ENCODE measurements around the gene IFT122.
"Not testable (repeated sequence)": the region's sequence is repeated elsewhere in the genome, so short reads cannot be mapped to it uniquely, and the experiment has no call there.

IFT122 gene

DNA sequence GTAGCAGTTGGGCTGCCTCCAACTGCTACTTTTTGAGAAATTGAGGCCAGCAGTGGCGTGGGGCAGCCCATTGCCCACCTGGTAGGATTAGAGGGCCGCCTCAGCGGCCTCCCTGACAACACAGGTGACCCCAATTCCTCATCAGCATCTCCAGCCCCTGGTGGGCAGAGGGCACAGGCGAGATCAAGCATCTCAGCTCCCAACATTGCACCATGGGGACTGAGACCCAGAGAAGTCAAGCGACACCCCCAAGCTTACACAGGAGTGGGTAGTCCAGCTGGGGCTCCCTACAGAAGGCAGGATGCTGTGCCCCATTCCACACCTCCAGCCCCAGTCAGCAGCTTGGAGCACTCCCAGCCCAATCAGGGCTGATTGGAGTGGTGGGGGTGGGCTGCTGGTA lies 102.7 kb downstream of the IFT122 start:
- no peak for DNase-seq

GRCh38 chr3:129543156-129543790 lies 103.2 kb downstream of the IFT122 start, which contains the start of gene H1-8:
Gene H1-8, plus strand, starts transcription at chr3:129543175. Its CDS starts 44 bp downstream, at chr3:129543219.
- no peak for DNase-seq

- no peak for DNase-seq
Measured at GRCh38 chr3:129543999-129544398, 104.0 kb downstream of the IFT122 start.

- DNase-seq, result not testable (repeated sequence)
Measured at GRCh38 chr3:129545951-129546350, 105.9 kb downstream of the IFT122 start.

GRCh38 chr3:129547241-129547640 lies 107.2 kb downstream of the IFT122 start:
- no peak for DNase-seq

DNA sequence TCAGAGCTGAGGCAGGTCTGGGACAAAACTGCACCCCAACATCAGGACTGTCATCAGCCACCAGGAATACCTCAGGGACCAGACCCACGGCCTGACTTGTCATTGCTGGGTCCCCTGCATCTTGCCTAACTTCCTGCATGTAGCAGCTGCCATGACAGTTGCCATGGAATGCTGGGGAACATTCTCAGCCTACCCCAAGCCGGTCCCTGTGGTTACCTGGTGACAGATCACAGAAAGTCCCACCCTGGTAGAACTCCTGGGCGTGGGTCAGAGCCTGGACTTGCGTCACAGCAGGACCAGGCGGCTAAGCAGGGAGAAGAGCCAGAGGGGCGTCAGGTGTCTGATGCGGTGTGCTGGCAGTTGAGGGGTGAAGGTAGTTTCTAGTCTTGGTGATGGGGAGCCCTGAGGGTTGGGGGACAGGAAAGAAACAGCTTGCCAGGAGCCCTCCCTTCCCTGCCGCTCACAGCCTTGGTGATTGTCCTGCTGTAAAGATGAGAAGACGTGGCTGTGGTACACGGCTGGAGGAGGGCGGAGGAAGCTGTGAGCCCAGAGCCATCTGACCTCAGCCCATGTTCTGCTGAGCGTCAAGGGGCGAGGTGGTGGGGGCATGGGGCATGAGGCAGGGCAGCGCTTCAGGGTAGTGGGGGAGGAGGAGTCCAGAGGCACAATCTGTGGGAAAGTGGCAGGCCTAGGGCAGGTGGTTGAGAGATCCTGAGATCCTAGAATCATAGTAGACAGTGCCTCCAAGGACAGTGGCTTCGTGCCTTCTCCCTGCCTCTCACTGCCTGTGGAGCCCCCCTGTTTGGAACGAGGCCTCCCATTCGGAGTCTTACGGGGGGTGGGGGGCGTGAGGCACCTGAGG lies 108.3 kb downstream of the IFT122 start:
- no peak for DNase-seq

DNA sequence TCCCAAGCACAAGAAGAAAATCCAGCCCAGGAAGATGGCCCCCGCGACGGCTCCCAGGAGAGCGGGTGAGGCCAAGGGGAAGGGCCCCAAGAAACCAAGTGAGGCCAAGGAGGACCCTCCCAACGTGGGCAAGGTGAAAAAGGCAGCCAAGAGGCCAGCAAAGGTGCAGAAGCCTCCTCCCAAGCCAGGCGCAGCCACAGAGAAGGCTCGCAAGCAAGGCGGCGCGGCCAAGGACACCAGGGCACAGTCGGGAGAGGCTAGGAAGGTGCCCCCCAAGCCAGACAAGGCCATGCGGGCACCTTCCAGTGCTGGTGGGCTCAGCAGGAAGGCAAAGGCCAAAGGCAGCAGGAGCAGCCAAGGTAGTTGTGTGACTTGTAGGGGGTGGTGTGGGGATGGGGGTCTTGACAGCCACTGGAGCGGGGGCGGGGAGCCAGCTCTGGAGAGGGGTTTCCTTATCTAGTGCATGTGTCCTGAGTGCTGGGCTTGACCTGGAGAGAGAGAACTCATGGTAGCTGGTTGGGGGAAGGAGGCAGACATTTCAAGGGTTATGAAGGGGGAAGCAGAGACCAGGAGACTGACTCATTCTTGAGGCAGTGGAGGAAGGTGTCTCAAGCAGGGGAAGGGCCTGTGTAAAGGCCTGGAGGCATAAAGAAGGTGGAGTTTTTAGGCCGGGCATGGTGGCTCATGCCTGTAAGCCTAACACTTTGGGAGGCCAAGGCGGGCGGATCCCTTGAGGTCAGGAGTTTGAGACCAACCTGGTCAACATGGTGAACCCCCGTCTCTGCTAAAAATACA lies 109.2 kb downstream of the IFT122 start:
- DNase-seq, result no peak

GRCh38 chr3:129549805-129550204 lies 109.8 kb downstream of the IFT122 start:
- DNase-seq, result no peak

DNA sequence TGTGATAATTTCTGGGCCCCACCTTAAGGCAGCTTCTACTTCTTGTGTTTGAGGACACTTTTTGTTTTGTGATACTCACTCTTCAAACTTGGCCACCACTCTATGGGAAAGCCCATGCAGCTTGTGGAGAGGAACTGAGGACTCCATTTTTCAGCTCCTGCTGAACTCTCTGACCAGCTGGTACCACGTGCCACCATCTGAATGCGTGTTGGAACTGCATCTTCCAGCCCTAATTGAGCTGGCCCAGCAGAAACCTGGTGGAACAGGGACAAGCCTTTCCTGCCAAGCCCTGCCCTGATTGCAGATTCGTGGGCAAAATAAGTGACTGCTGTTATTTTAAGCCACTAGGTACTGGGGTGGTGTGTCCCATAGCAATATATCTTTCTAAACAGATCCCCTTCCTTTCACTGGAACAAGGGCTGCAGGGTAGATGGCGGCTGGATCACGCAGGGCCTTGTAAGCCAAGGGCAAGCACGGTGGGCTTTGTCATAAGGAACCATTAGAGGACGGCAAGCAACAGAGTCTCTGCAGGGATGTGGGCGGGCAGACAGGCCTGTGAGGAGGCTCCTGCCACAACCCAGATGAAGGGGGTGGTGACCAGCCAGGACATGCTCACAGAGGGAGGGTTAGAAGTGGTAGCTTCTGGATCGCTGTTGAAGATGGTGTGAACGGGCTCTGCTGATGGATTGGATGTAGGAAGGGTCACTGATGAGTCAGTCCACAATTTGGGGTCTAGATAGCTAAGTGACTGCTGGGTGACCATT lies 112.4 kb downstream of the IFT122 start:
- no peak for DNase-seq

GRCh38 chr3:129553171-129553570 lies 113.1 kb downstream of the IFT122 start:
- DNase-seq, result no peak

DNA sequence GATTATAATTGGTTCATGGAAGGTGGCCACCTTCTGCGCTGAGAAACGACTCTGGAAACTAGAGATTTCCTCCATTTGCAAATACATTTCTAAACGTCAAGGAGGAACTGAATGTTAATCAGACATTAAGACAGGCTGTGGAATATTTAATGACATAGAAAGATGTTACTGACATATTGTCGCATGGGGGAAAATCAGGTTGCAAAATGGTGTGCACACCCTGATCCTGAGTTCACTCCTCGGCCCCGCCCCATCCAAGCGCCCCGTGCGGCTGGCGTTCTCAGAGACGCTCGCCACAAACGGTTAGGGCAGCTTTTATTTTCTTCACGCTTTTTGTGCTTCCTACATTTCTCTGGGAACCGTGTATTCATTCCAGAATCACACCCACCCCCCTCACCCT lies 113.7 kb downstream of the IFT122 start:
- no peak for DNase-seq

GRCh38 chr3:129554356-129555152 lies 114.5 kb downstream of the IFT122 start:
- no peak for DNase-seq

DNA sequence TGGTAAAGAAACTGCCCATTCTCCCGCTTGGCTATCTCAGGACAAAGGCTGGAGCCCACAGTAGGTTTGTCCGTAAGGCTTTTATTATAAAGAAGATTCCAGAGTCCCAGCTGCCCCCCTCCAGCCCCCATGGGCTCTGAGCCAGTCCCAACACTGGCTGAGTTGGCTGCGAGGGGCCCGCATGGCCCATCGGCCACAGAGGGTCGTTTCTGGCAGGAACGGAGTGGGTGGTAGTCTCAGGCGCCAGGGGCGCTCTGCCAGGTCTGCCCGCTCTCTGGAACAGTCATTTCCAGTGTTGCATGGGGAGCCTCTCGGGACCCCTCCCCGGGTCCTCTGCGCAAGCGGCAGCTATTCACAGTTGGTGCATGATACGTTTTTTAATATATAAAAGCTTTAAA lies 115.1 kb downstream of the IFT122 start:
- DNase-seq, result no peak

- DNase-seq, result no peak
Measured at GRCh38 chr3:129555616-129556357, 115.8 kb downstream of the IFT122 start.

GRCh38 chr3:129556358-129556695 lies 116.3 kb downstream of the IFT122 start:
- no peak for DNase-seq

DNA sequence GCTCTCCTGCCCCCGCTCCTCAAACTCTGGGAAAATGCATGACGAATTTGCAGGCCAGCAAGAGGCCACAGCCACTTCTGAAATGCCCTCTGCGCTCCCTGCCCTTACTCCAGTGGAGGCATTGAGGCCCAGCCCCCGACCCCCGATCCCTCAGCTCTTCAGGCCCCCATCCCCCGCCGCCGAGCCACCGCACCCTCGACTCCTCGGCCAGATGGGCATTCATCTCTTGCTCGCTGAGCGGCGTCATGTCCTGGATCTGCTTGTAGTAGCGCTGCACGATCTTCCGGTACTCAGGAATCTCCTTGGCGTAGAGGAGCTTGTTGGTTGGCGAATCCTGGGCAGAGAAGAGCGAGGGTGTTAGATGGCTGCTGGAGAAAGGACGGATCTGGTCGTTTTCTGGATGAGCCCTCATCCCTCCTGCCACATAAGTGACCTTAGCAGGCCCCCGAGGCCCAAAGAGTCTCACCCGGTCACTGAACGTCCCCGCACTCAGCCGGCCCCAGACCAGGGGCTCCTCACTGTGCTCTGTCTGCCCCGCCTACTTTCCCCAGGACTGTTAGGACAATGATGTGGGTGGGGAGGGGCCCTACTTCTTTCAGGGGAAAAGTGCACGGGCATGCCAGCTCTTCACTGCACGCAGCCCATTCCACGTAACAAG lies 117.0 kb downstream of the IFT122 start:
- DNase-seq, result no peak

GRCh38 chr3:129557548-129557894 lies 117.5 kb downstream of the IFT122 start:
- DNase-seq, result no peak

- no peak for DNase-seq
Measured at GRCh38 chr3:129558081-129558771, 118.2 kb downstream of the IFT122 start.

- DNase-seq, result no peak
Measured at GRCh38 chr3:129558772-129559564, 118.9 kb downstream of the IFT122 start.
